PC-3 (cell line): Measurements from ENCODE around the gene MARF1. TPM values are rescaled to one million over a fixed set of nuclear protein-coding genes. Genes with fewer than 3 reads are reported as not detected.

Experiments used
- ATAC-seq: fragments of 200-7000 bp; cut with Tn5 transposase; 2 replicates; pipeline ENCODE4 v1.9.1; 2020; ENCODE audit warnings: mild to moderate bottlenecking, moderate library complexity
- BruUV-seq: library from RNA; stranded (reverse); fragments of 400-500 nt; replicated peaks from 2 replicates; lab custom pipeline; 2021; lab: Mats Ljungman, UMichigan
- CTCF ChIA-PET: fragments of 300-600 bp; sonication (Branson Sonifier 250); formaldehyde crosslinking; loops from one replicate; lab custom pipeline; 2022; ENCODE audit warnings: antibody characterized with exemption; lab: Charles Lee
- POLR2A ChIA-PET: fragments of 300-600 bp; sonication (Branson Sonifier 250); formaldehyde crosslinking; loops from one replicate; lab custom pipeline; 2022; ENCODE audit warnings: antibody characterized with exemption; ENCODE audit not compliant: unreplicated experiment; lab: Charles Lee
- DNase-seq: peaks from one replicate; pipeline ENCODE4 v3.0.0-alpha.2; 2015
- H2AFZ ChIP-seq: fragments of 300-600 bp; sonication (generic); 2 replicates; pipeline ENCODE4 v1.6.0; 2016; ENCODE audit warnings: antibody characterized with exemption, low read length
- H3F3A ChIP-seq: fragments of 300-600 bp; sonication (generic); one replicate; pipeline ENCODE4 v1.6.0; 2017; ENCODE audit warnings: antibody characterized with exemption, low read length, control low read depth, mild to moderate bottlenecking; ENCODE audit not compliant: unreplicated experiment
- H3K27ac ChIP-seq: fragments of 300-600 bp; sonication (generic); 2 replicates; pipeline ENCODE4 v1.5.1; 2016; ENCODE audit warnings: mild to moderate bottlenecking, low read length
- H3K27me3 ChIP-seq: fragments of 300-600 bp; sonication (generic); 2 replicates; pipeline ENCODE4 v1.6.1; 2016; ENCODE audit warnings: low read length, mixed read lengths
- H3K36me3 ChIP-seq: fragments of 300-600 bp; sonication (generic); 2 replicates; pipeline ENCODE4 v1.6.1; 2016; ENCODE audit warnings: low read depth, mixed run types, low read length, mixed read lengths
- H3K4me1 ChIP-seq: fragments of 300-600 bp; sonication (generic); 2 replicates; pipeline ENCODE4 v1.5.1; 2016; ENCODE audit warnings: low read length; ENCODE audit not compliant: insufficient read depth
- H3K4me2 ChIP-seq: fragments of 300-600 bp; sonication (generic); 2 replicates; pipeline ENCODE4 v1.6.0; 2016; ENCODE audit warnings: low read length
- H3K4me3 ChIP-seq: fragments of 300-600 bp; sonication (generic); 2 replicates; pipeline ENCODE4 v1.5.1; 2016; ENCODE audit warnings: mild to moderate bottlenecking, low read length, mixed read lengths
- H3K79me2 ChIP-seq: fragments of 300-600 bp; sonication (generic); 2 replicates; pipeline ENCODE4 v1.6.1; 2017; ENCODE audit warnings: low read length, mixed read lengths
- H3K9ac ChIP-seq: fragments of 300-600 bp; sonication (generic); 2 replicates; pipeline ENCODE4 v1.6.0; 2016; ENCODE audit warnings: mild to moderate bottlenecking, low read length
- H3K9me2 ChIP-seq: fragments of 300-600 bp; sonication (generic); replicated peaks from 2 replicates; pipeline ENCODE4 v1.6.1; 2016; ENCODE audit warnings: mixed run types, low read length, mixed read lengths
- H3K9me3 ChIP-seq: fragments of 300-600 bp; sonication (generic); 2 replicates; pipeline ENCODE4 v1.6.1; 2016; ENCODE audit warnings: low read length, mixed read lengths
- H4K20me1 ChIP-seq: fragments of 300-600 bp; sonication (generic); 2 replicates; pipeline ENCODE4 v1.6.1; 2016; ENCODE audit warnings: low read length, mixed read lengths
- CTCF ChIP-seq: fragments of 300-600 bp; sonication (generic); conservative IDR thresholded peaks from 2 replicates; pipeline ENCODE4 v1.5.1; 2017; ENCODE audit warnings: antibody characterized with exemption, low read depth, mild to moderate bottlenecking, low read length
- EZH2 ChIP-seq: fragments of 300-600 bp; sonication (generic); IDR thresholded peaks from one replicate; pipeline ENCODE4 v1.6.1; 2017; ENCODE audit warnings: antibody characterized with exemption, mild to moderate bottlenecking, low read length; ENCODE audit not compliant: unreplicated experiment
- EZH2phosphoT487 ChIP-seq: fragments of 300-600 bp; sonication (generic); IDR thresholded peaks from 2 replicates; pipeline ENCODE4 v1.6.1; 2018; ENCODE audit warnings: mild to moderate bottlenecking, antibody characterized with exemption, low read length, borderline replicate concordance
- intact Hi-C: fragments of 100-400 bp; cut with micrococcal nuclease; formaldehyde crosslinking; loops from 2 replicates; pipeline ENCODE4 v1.9.0; 2023
- total RNA-seq: library from RNA; depleted of rRNA; stranded (reverse); fragments of >200 nt; gene quantifications from 2 replicates; pipeline ENCODE4 v1.2.3, GENCODE V29; 2014

MARF1 gene
- total RNA-seq, 1 experiment from 2014 or later, result 6.7 TPM

GRCh38 chr16:15599303-15600070, 43.5 kb downstream of the MARF1 start:
- Histone ChIP-seq H3K79me2 (no peaks in the 10 kb centered on the region), H3K27me3 (no peaks in the 10 kb centered on the region), H4K20me1 (no peaks in the 10 kb centered on the region), H3K9me3 (no peaks in the 10 kb centered on the region), H3K4me1 (no peaks in the 10 kb centered on the region), H3F3A (no peaks in the 10 kb centered on the region), H3K9ac (no peak overlapping the region), H3K4me3 (no peak overlapping the region), H3K27ac (no peak overlapping the region), H3K9me2 (no peaks in the 10 kb centered on the region), H3K36me3 (peaks cover 7% of the 10 kb centered on the region), H3K4me2 (no peak overlapping the region), H2AFZ (no peak overlapping the region)
- no TSS peak for BruUV-seq
- POLR2A ChIA-PET, result no interaction called here
- peak; percentile 7 for DNase-seq
- CTCF ChIA-PET, result no interaction called here
- intact Hi-C loops, result no loop called here
- TF ChIP-seq CTCF, result no peak
- no peak for TF ChIP-seq EZH2
- no peak for TF ChIP-seq EZH2phosphoT487
- peak; percentile 22; the same call in 1 of the 2 replicates for ATAC-seq

GRCh38 chr16:15598648-15599190, 44.2 kb downstream of the MARF1 start:
- no peak overlapping the region for H3K4me2 ChIP-seq
- CTCF ChIA-PET, result no interaction called here
- POLR2A ChIA-PET, result no interaction called here
- BruUV-seq, result no TSS peak
- no peak for DNase-seq
- H3K27me3 ChIP-seq, result no peaks in the 10 kb centered on the region
- H3K27ac ChIP-seq, result no peak overlapping the region
- H3K36me3 ChIP-seq, result peaks cover 7% of the 10 kb centered on the region
- H3K9me2 ChIP-seq, result no peaks in the 10 kb centered on the region
- H3K9ac ChIP-seq, result no peak overlapping the region
- no peaks in the 10 kb centered on the region for H3K79me2 ChIP-seq
- ATAC-seq, result no peak
- no peak for TF ChIP-seq EZH2phosphoT487
- no peak for TF ChIP-seq CTCF
- TF ChIP-seq EZH2, result no peak
- no peaks in the 10 kb centered on the region for H3K4me1 ChIP-seq
- H3F3A ChIP-seq, result no peaks in the 10 kb centered on the region
- intact Hi-C loops, result no loop called here
- no peak overlapping the region for H3K4me3 ChIP-seq
- H4K20me1 ChIP-seq, result no peaks in the 10 kb centered on the region
- H2AFZ ChIP-seq, result no peak overlapping the region
- H3K9me3 ChIP-seq, result no peaks in the 10 kb centered on the region
